ENCODE measurements around the gene PPP1R37.

DNA sequence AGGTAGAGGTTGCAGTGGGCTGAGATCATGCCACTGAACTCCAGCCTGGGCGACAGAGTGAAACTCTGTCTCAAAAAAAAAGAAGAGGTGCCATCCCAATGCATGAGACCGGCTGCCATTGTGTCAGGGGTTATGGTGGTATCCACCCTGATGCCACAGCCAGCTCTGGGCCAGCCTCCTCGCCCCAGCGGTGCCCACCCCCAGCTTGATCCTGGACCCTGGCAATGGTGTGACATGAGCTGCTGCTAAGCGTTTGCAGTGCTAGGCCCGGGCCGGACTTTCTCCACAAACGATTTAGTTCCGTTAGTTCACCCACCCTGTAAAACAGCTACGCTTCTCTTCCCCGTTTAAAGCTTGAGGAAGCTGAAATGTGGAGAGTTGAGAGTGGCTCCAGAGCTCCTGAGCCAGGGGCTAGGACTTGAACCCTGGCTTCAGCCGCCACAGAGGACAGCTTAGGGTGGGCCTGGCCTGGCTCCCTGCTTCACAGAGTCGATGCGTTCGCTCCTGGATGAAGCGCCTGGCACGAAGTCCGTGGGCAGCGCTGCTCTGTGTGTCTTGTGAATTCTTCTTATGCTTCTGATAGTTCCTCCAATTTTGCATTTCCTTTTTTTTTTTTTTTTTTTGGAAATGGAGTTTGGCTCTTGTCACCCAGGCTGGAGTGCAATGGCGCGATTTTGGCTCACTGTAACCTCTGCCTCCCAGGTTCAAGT is 42.4 kb downstream of the PPP1R37 start:
- TF ChIP-seq, protein P1, sequence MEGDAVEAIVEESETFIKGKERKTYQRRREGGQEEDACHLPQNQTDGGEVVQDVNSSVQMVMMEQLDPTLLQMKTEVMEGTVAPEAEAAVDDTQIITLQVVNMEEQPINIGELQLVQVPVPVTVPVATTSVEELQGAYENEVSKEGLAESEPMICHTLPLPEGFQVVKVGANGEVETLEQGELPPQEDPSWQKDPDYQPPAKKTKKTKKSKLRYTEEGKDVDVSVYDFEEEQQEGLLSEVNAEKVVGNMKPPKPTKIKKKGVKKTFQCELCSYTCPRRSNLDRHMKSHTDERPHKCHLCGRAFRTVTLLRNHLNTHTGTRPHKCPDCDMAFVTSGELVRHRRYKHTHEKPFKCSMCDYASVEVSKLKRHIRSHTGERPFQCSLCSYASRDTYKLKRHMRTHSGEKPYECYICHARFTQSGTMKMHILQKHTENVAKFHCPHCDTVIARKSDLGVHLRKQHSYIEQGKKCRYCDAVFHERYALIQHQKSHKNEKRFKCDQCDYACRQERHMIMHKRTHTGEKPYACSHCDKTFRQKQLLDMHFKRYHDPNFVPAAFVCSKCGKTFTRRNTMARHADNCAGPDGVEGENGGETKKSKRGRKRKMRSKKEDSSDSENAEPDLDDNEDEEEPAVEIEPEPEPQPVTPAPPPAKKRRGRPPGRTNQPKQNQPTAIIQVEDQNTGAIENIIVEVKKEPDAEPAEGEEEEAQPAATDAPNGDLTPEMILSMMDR (IDR thresholded peaks at IDR 0.05), result no peak
- TF ChIP-seq POLR2AphosphoS5 (IDR thresholded peaks at IDR 0.05; ENCODE audit: insufficient read depth in 1 of 2, low read depth in 1 of 2) (no peak), POLR2A (IDR thresholded peaks at IDR 0.05) (no peak)
